Activated T-helper 2 cell treated with anti-CD3 and anti-CD28 coated beads, Interferon-gamma antibody, Interleukin-2, Interleukin-4, amounts not matched to agents 10 μg/mL and 5 μg/mL and 100 μg/mL, durations not matched to agents 14 hours and 24 hours and 36 hours (primary cell): Measurements from ENCODE around the gene KIF16B. TPM values are rescaled to one million over a fixed set of nuclear protein-coding genes. Genes with fewer than 3 reads are reported as not detected.

Experiments
- DNase-seq: peaks from one replicate; pipeline ENCODE4 v3.0.0; 2021; ENCODE audit warnings: low spot score
- H3K27ac Mint-ChIP-seq: one replicate; pipeline ENCODE4 v1.8.0; 2021; ENCODE audit warnings: mixed read lengths
- H3K27me3 Mint-ChIP-seq: one replicate; pipeline ENCODE4 v1.8.0; 2021; ENCODE audit warnings: low read depth, mixed read lengths
- H3K36me3 Mint-ChIP-seq: one replicate; pipeline ENCODE4 v1.8.0; 2021; ENCODE audit warnings: low read depth, mixed read lengths
- H3K4me1 Mint-ChIP-seq: one replicate; pipeline ENCODE4 v1.8.0; 2021; ENCODE audit warnings: low read depth, mixed read lengths
- H3K4me3 Mint-ChIP-seq: one replicate; pipeline ENCODE4 v1.8.0; 2021; ENCODE audit warnings: low read depth, mild to moderate bottlenecking, moderate library complexity, mixed read lengths
- H3K9me3 Mint-ChIP-seq: one replicate; pipeline ENCODE4 v1.8.0; 2021; ENCODE audit warnings: mixed read lengths
- intact Hi-C: fragments of 100-400 bp; cut with micrococcal nuclease; formaldehyde crosslinking; loops from one replicate; pipeline ENCODE4 v1.15.1; 2023
- total RNA-seq: library from RNA; stranded (reverse); gene quantifications from 2 replicates; pipeline ENCODE4 v1.2.3, GENCODE V29; 2022

The KIF16B gene
- total RNA-seq, 1 donor from 2014 or later = 6.8 TPM

DNA sequence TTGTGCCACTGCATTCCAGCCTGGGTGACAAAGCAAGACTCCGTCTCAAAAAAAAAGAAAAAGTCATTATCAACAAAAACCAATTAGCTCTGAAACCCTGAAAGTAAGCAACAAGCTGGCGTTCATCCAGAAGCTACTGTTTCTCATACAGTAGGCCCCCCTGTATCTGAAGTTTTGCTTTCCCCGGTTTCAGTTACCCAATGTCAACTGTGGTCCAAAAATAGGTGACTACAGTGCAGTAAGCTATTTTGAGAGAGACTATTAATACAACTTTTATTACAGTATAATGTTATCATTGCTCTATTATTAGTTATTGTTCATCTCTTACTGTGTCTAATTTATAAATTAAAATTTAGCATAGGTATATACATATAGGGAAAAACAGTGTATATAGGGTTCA lies 135.1 kb downstream of the KIF16B start:
- Mint-ChIP-seq H3K4me1 (no peaks in the 10 kb centered on the region), H3K4me3 (no peak overlapping the region), H3K36me3 (no peaks in the 10 kb centered on the region), H3K27ac (no peak overlapping the region), H3K9me3 (peaks cover 13% of the 10 kb centered on the region), H3K27me3 (no peaks in the 10 kb centered on the region)
- no peak for DNase-seq
- intact Hi-C loops = no loop called here

DNA sequence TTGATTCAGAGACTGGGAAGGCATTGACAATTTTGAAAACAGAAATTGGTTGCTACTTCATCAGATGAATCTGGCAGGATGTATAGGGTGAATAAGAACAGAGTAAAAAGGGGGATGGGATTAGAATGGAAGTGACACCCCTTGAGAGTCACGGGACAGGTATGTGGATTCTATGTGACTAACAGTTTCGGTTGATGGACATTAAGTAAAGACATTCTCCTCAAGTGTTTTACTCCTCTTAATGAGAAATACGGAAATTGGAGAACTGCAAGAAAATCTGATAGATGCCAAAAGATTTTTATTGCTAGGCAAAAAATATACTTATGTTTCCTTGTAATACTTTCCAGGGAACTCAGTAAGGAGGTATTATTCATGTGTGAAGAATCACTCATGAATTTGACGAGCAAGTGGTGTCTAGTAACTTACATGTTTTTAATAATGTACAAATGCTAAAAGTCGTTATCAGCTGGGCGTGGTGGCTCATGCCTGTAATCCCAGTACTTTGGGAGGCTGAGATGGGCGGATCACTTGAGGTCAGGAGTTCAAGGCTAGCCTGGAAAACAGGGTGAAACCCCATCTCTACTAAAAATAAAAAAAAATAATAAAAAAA lies 135.8 kb downstream of the KIF16B start:
- Mint-ChIP-seq H3K4me3 (no peak overlapping the region), H3K36me3 (no peaks in the 10 kb centered on the region)
- DNase-seq = no peak

DNA sequence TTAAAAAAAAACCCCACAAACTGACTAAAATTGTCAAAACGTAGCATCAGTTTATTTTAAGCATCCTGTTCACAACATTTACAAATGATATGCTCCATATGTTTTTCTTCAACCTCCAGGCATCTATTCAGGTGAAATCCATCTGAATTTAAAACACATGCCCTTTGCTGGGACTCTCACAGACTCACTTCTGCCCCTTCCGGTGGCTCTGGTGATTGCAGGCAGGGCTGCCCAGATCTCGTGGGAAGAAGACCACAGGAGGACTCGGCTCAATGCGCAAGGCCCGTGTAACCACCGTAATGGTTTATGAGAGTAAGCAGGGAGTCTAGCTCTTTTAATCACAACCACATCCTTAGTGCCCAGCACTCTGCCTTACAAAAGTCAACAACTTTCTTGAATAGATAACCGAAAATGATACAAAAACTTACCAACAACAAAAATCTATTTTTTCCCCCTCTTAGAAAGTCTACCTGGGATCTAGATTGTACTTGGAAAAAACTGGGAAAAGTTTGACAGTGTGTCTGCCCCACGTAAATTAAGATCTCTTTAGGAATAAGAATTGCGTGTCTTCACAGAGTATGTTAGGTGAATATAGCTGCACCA lies 139.1 kb downstream of the KIF16B start:
- no peaks in the 10 kb centered on the region for H3K36me3 Mint-ChIP-seq
- intact Hi-C loops = no loop called here
- peak; percentile 13 for DNase-seq
- H3K4me3 Mint-ChIP-seq = no peak overlapping the region
- no peaks in the 10 kb centered on the region for H3K4me1 Mint-ChIP-seq
- H3K9me3 Mint-ChIP-seq = peaks cover 3% of the 10 kb centered on the region
- H3K27ac Mint-ChIP-seq = no peak overlapping the region
- no peaks in the 10 kb centered on the region for H3K27me3 Mint-ChIP-seq

More for the DNA sequence above, 135.8 kb downstream of the KIF16B start:
- H3K4me1 Mint-ChIP-seq = no peaks in the 10 kb centered on the region
- H3K9me3 Mint-ChIP-seq = peaks cover 13% of the 10 kb centered on the region
- intact Hi-C loops = no loop called here
- no peak overlapping the region for H3K27ac Mint-ChIP-seq
- H3K27me3 Mint-ChIP-seq = no peaks in the 10 kb centered on the region

DNA sequence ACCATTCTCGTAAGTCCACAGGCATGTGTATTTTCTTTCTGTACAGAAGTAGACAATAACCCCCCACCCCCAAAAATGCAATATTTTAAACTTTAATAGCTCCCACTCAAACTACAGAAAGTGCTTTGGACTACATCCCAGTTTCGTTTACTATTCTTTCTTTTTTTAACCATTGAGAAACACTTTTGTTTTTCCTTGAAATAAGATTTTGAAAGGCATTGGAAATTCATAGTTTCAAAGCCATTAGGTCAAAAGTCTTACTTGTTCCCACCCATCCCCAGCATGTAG lies 140.0 kb downstream of the KIF16B start:
- H3K4me3 Mint-ChIP-seq = no peak overlapping the region
- H3K4me1 Mint-ChIP-seq = no peaks in the 10 kb centered on the region
- H3K9me3 Mint-ChIP-seq = no peaks in the 10 kb centered on the region
- H3K27ac Mint-ChIP-seq = no peak overlapping the region
- intact Hi-C loops = no loop called here
- H3K27me3 Mint-ChIP-seq = no peaks in the 10 kb centered on the region
- DNase-seq = no peak
- no peaks in the 10 kb centered on the region for H3K36me3 Mint-ChIP-seq

DNA sequence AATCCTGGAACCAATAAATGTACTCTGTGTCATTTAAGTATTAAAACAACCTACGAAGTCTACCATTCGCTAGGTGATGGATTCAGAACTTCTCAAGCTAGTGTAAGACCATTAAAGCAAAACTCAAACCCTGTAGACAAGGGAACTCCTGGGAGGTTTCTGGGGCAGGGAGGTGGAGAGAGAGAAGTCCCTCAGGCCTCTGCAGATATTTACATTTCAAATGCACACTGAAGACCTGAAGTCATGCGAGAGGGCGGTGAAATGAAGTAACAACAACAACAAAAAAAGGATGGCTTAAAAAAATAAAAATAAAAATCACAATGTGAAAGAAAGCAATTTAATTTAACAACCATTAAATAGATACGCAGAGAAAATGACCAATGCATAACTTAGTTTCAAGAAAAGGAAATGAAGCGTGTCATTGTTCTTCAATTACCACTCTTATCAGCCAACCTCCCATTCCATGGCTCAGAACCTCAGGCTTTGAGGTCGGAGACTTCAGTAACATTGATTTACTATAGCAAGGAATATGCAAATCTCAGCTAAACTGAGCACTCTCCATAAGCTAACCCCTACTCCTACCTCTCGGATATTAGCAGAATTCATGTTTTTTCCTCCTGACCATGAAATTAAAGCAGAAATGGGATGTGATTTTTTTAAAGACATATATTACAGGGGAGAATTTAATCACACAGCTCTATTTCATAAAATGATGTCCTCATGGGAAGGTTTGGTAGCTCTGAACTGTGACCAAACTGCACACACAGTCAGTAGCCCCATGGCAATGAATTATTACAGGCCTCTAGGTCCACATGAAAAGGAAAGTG lies 140.6 kb downstream of the KIF16B start:
- no peaks in the 10 kb centered on the region for H3K36me3 Mint-ChIP-seq
- H3K4me1 Mint-ChIP-seq = no peaks in the 10 kb centered on the region
- intact Hi-C loops = no loop called here
- H3K27ac Mint-ChIP-seq = no peak overlapping the region
- H3K9me3 Mint-ChIP-seq = no peaks in the 10 kb centered on the region
- no peak for DNase-seq
- H3K27me3 Mint-ChIP-seq = no peaks in the 10 kb centered on the region
- H3K4me3 Mint-ChIP-seq = no peak overlapping the region

DNA sequence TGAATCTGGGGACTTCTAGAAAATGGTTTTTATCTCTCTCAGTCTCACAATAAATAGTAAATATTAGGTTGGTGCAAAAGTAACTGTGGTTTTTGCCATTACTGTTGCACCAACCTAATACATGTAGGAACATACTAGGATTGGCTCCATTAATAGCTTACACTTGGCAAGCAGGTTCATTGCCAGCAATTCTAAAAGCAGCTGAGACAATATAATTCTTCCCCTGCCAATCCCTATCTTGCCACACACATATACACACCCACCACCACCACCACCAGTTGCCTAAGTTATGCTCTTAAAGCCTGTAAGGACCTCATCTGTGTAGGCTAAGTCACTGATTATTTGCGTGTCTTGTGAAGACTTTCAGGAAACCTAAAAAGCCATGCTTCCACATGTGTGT lies 145.1 kb downstream of the KIF16B start:
- DNase-seq = no peak
- peaks cover 12% of the 10 kb centered on the region for H3K36me3 Mint-ChIP-seq
- peaks cover 3% of the 10 kb centered on the region for H3K4me1 Mint-ChIP-seq
- no peak overlapping the region for H3K4me3 Mint-ChIP-seq
- H3K27ac Mint-ChIP-seq = no peak overlapping the region
- intact Hi-C loops = no loop called here
- no peaks in the 10 kb centered on the region for H3K9me3 Mint-ChIP-seq
- no peaks in the 10 kb centered on the region for H3K27me3 Mint-ChIP-seq

DNA sequence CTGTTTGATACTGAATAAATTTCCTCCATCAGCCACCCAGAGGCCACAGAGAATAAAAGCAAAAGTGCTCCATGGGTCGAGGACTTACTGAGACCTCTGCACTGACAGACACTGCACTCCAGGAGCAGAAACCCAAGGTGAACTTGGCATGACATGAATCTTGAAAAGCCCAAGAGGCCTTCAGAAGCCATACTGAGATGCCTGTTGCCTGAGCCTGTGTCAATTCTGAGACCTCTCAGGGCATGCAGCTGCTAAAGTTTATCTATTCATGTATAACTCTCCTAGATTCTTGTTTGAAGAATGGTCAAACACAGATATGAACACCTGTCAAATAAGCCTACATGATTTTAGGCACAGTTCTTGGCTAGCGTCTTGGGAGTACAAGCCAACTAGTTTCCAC lies 145.7 kb downstream of the KIF16B start:
- Mint-ChIP-seq H3K36me3 (peaks cover 12% of the 10 kb centered on the region), H3K27me3 (no peaks in the 10 kb centered on the region), H3K4me3 (no peak overlapping the region), H3K27ac (no peak overlapping the region), H3K4me1 (peaks cover 3% of the 10 kb centered on the region), H3K9me3 (no peaks in the 10 kb centered on the region)
- no peak for DNase-seq
- intact Hi-C loops = no loop called here

DNA sequence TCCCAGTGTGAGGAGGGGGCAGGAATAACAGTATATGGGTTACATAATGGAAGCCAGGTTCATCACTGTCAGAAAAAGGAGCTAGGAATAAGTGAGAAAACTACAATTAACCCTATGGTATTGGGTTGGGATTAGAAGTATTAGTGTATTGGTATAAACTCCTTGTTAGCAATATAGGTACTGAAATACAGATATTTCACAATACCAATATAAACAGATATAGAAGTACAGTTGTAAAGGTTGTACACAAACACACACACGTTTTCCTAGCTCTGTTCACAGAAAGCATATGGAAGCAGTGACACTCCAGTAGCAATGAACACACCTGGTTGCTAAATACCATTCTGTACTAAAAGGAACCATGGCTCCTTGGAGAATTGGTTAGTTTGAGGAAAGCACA lies 148.5 kb downstream of the KIF16B start:
- peaks cover 3% of the 10 kb centered on the region for H3K4me1 Mint-ChIP-seq
- intact Hi-C loops = no loop called here
- no peak overlapping the region for H3K27ac Mint-ChIP-seq
- no peaks in the 10 kb centered on the region for H3K9me3 Mint-ChIP-seq
- no peak overlapping the region for H3K4me3 Mint-ChIP-seq
- peaks cover 12% of the 10 kb centered on the region for H3K36me3 Mint-ChIP-seq
- no peaks in the 10 kb centered on the region for H3K27me3 Mint-ChIP-seq
- DNase-seq = no peak

DNA sequence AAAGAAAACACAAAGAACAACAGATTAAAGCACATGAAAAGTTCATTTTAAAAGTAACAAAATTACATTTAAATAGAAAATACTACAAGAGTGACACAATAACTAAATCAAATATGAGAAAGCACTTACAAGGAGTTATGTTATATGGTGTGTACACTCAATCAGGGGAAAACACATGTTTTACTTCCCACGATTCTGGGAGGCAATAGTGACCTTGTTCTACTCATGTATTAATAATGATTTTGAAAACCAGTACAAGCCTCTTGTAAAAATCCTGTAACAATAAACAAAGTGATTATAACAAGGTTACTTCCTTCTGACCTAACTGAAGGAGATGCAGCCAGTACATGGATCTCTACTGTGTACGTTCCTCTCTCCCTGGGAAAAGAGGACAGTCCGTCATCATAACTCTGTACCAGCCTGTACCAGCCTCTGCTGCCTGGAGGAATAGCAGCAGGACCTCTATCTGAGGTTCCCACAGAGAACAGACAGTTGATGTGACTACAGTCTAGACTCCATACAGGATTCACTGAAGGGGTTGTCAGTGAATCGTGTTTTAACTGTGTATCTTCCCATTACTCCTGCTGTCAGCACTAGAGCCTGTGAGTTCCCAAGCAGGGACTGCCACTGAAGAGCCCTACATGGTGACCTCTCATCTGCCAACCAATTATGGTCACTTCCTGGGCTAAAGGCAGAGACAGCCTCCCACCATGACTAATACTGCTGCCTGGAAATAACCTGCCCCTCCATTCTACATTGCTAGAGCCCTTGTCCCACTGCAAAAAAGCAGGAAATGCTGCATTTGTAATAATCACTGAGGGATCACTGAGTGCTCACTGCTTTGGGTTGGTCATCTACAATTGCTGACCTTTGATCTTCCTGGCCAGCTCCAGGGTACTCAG lies 149.7 kb downstream of the KIF16B start:
- Mint-ChIP-seq H3K27me3 (no peaks in the 10 kb centered on the region), H3K27ac (no peak overlapping the region), H3K36me3 (peaks cover 12% of the 10 kb centered on the region), H3K9me3 (no peaks in the 10 kb centered on the region), H3K4me1 (peaks cover 3% of the 10 kb centered on the region), H3K4me3 (no peak overlapping the region)
- DNase-seq = no peak
- intact Hi-C loops = no loop called here

DNA sequence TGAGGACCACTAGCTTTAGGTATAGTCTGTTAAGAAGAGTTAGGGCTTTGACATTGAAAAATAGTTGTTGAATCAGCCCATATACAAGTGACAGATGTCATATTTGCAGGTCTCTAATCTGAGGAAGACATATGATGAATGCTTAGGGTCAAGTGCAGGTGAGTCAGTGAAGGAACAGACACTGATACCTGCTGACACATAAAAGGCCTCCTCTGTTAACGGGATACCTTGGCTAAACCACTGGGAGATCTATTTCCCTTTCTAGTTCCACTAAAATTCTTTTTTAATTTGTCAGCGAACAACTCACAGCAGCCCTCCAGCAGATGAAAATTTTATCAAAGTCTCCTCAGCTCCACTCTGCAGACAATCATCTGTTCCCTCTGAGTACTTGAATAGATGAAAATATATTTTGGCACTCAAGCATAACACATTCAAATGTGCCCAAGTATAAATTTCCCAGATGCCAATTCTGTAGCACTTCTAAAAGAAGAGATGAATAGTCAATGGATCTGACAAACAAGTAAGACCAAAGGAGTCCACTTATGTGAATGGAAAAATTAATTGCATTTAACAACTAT lies 154.0 kb downstream of the KIF16B start:
- DNase-seq = no peak
- Mint-ChIP-seq H3K27me3 (no peaks in the 10 kb centered on the region), H3K4me3 (no peak overlapping the region), H3K27ac (no peak overlapping the region), H3K36me3 (peaks cover 4% of the 10 kb centered on the region), H3K9me3 (no peaks in the 10 kb centered on the region), H3K4me1 (peaks cover 3% of the 10 kb centered on the region)
- intact Hi-C loops = no loop called here

DNA sequence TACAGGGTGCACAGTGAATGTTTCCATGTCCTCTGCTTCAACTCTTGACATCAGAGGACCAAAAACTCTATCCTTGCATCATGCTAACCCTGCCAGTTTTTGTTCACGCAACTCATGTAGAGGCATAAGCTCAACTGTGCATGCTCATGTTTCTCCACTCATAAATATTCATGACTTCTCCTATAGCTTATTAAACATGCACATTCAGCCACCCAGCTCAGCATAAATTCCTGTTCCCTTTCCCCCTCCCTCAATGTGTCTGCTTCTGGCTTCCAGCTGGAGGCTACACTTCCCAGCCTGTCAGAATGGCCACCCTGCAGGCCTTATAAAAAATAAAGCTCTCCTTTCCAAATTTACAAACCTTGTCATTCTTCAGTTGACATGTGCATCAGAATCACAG lies 154.6 kb downstream of the KIF16B start:
- H3K9me3 Mint-ChIP-seq = no peaks in the 10 kb centered on the region
- DNase-seq = no peak
- H3K27me3 Mint-ChIP-seq = no peaks in the 10 kb centered on the region
- H3K27ac Mint-ChIP-seq = no peak overlapping the region
- H3K36me3 Mint-ChIP-seq = no peaks in the 10 kb centered on the region
- H3K4me1 Mint-ChIP-seq = no peaks in the 10 kb centered on the region
- intact Hi-C loops = no loop called here
- no peak overlapping the region for H3K4me3 Mint-ChIP-seq

DNA sequence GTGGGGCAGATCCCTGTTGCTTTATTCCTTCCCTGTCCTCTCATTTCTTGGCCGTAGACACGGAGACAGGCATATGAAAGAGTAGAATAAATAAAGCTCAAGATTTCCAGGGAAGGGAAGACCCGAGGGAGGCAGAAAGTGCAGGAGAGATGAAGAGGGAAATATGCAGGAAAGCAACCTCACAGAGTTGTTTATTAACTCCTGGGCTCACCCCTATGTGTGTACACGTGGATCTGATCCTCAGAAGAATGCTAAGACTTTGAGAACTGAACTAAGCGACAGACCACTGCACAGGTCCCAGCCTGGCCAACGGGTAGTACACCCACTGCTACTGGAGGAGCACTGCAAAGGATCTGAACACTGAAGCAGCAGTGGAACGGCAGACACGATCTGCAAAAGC lies 156.2 kb downstream of the KIF16B start:
- Mint-ChIP-seq H3K4me1 (no peaks in the 10 kb centered on the region), H3K36me3 (no peaks in the 10 kb centered on the region), H3K9me3 (no peaks in the 10 kb centered on the region), H3K4me3 (no peak overlapping the region), H3K27ac (no peak overlapping the region), H3K27me3 (no peaks in the 10 kb centered on the region)
- intact Hi-C loops = no loop called here
- no peak for DNase-seq
